Measurements from ENCODE around the gene MBTD1. TPM values are rescaled to one million over a fixed set of nuclear protein-coding genes. Genes with fewer than 3 reads are reported as not detected.

Gene MBTD1
- total RNA-seq, 2 donors from 2014 or later, result 10.4 to 14.6 TPM

DNA sequence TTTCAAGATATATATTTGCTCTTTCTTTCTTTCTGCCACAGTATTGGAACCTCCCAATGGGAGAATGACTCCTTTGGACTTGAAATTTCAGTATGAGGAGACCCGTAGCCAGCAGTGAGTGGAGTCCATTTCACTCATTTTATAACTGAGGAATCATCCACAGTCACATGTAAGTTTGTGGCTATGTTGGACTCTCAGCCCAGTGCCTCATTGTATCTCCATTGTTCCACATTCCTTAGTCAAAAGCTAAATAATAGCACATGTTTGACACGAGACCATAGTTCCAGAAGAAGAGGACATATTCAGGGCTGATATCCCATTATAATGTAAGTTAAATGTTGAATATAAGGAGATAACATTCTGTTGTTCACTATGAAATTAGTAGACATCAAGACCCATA, 126.5 kb downstream of the MBTD1 start:
- no peaks in the 10 kb centered on the region for H3K27me3 Mint-ChIP-seq
- no peaks in the 10 kb centered on the region for H3K36me3 Mint-ChIP-seq
- no peak overlapping the region for H3K27ac Mint-ChIP-seq
- H3K4me1 Mint-ChIP-seq (ENCODE audit: low read depth in 2 of 2), result peaks cover 0 to 7% of the 10 kb centered on the region in 2 donors
- DNase-seq (ENCODE audit: low spot score), result no peak
- H3K4me3 Mint-ChIP-seq, result no peak overlapping the region
- no peak for ATAC-seq
- no peaks in the 10 kb centered on the region for H3K9me3 Mint-ChIP-seq

DNA sequence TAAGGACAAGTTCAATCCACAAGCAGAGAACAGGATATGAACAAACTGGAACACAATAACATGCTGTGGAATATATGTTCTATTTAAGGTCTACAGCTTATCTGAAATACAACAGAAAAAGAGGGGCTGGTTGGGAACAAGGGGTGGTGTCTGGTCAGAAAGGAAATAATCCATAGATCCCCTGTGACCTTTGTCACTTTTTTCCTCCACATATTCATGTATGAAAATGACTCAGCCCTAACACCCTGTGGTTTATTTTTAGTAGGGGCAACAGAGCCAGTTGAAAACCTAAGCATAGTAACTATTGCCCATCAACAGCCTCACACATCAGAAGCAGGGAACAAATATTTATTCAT, 126.9 kb downstream of the MBTD1 start:
- ATAC-seq (peak in 1 of 2 donors; percentile 51), DNase-seq (ENCODE audit: low spot score) (no peak)
- Mint-ChIP-seq H3K27ac (no peak overlapping the region), H3K4me3 (no peak overlapping the region), H3K9me3 (no peaks in the 10 kb centered on the region), H3K27me3 (no peaks in the 10 kb centered on the region), H3K36me3 (no peaks in the 10 kb centered on the region), H3K4me1 (ENCODE audit: low read depth in 2 of 2) (peaks cover 0 to 7% of the 10 kb centered on the region in 2 donors)

DNA sequence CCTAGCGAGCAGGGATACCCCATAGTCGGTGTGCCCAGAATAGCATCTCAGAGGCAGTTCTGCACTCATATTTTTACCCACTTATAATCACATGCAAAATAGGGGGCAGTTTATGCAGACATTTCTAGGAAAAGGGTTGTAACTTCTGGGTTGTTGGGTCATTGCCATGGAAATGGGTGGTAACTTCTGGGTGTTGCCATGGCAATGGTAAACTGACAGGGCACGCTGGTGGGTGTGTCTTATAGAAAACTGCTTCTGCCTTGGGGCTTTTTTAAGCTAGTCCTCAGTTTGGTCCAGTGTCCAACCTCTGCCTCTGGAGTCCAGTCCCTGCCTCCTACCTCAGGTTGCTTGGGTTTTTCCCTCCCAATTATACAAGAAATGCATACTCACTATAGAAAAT, 131.8 kb downstream of the MBTD1 start:
- DNase-seq (ENCODE audit: low spot score) (peak; percentile 62), ATAC-seq (peak in 1 of 2 donors; percentile 45)
- Mint-ChIP-seq H3K27ac (no peak overlapping the region), H3K4me3 (no peak overlapping the region), H3K27me3 (no peaks in the 10 kb centered on the region), H3K9me3 (no peaks in the 10 kb centered on the region), H3K4me1 (ENCODE audit: low read depth in 2 of 2) (peaks cover 0 to 3% of the 10 kb centered on the region in 2 donors), H3K36me3 (no peaks in the 10 kb centered on the region)

Other genes starting within 250 kb of the MBTD1 start
- gene SPAG9, start 139.2 kb downstream of the MBTD1 start, total RNA-seq, result 10 to 100 TPM; 49.2 to 87.5 TPM
- gene NME1, start 106.5 kb downstream of the MBTD1 start, total RNA-seq, result 100 to 1,000 TPM; 188 to 245 TPM
- 100 to 1,000 TPM; 401 to 499 TPM for gene NME2, start 93.6 kb downstream of the MBTD1 start, total RNA-seq
- 10 to 100 TPM; 32.3 to 50.8 TPM for gene UTP18, start 497 bp upstream of the MBTD1 start, total RNA-seq

Data from natural killer cell treated with Interleukin-12 subunit alpha and Interleukin-12 subunit beta and Interleukin-15 and Interleukin-18, amount 100 ng/mL, for 72 hours (primary cell).